ENCODE measurements around the gene UBAC1. TPM values are rescaled to one million over a fixed set of nuclear protein-coding genes. Genes with fewer than 3 reads are reported as not detected.
A peak's percentile ranks its signal among the peaks of the same experiment; 100 is the strongest.

Gene UBAC1
- total and polyA plus RNA-seq, 9 of the 15 experiments (the other 6 are each of a cell fraction or from before 2014, with no cell fraction given), result 94.0 to 399 (median 228) TPM

- no peak for TF ChIP-seq ZNF445 (CRISPR knock-in tag; IDR thresholded peaks at IDR 0.05; ENCODE audit: low read depth)
- no peak for TF ChIP-seq NUFIP1 (IDR thresholded peaks at IDR 0.05; ENCODE audit: partially characterized antibody)
- no peak for TF ChIP-seq ELF1 (tag; IDR thresholded peaks at IDR 0.05)
- TF ChIP-seq EP400 (IDR thresholded peaks at IDR 0.05), result no peak
- TF ChIP-seq ZNF274 (IDR thresholded peaks at IDR 0.05; ENCODE audit: borderline replicate concordance, low read depth, low read length), result no peak
- no peak for TF ChIP-seq NBN (IDR thresholded peaks at IDR 0.05; ENCODE audit: low read depth)
- TF ChIP-seq ZBTB1 (CRISPR knock-in tag; IDR thresholded peaks at IDR 0.05; ENCODE audit: borderline replicate concordance, low read depth), result peak; percentile 61
- no peak for TF ChIP-seq PHF20 (IDR thresholded peaks at IDR 0.05; ENCODE audit: partially characterized antibody)
- no peak for TF ChIP-seq PPARD (CRISPR knock-in tag; IDR thresholded peaks at IDR 0.05)
- TF ChIP-seq RBM17 (IDR thresholded peaks at IDR 0.05; ENCODE audit: borderline replicate concordance, low read depth, low read length), result no peak
- no peak for TF ChIP-seq PHF8 (IDR thresholded peaks at IDR 0.05; ENCODE audit: borderline replicate concordance, low read length)
- peak; percentile 95 for TF ChIP-seq NKRF (IDR thresholded peaks at IDR 0.05; ENCODE audit: borderline replicate concordance)
- peak; percentile 100 for TF ChIP-seq EHMT2 (IDR thresholded peaks at IDR 0.05)
- TF ChIP-seq ZHX1 (conservative IDR thresholded peaks at IDR 0.05; ENCODE audit: low read length), result no peak
- TF ChIP-seq ATF1 (CRISPR knock-in tag; IDR thresholded peaks at IDR 0.05), result no peak
- no peak for TF ChIP-seq ATF1 (tag; IDR thresholded peaks at IDR 0.05)
- no peak for TF ChIP-seq POLR3A (IDR thresholded peaks at IDR 0.05; ENCODE audit: borderline replicate concordance, extremely low read depth, insufficient read depth, insufficient read length)
- no peak for TF ChIP-seq CBX8 (IDR thresholded peaks at IDR 0.05; ENCODE audit: borderline replicate concordance, extremely low read depth, low read depth, low read length, poor library complexity, severe bottlenecking)
- TF ChIP-seq TAF9B (IDR thresholded peaks at IDR 0.05; ENCODE audit: partially characterized antibody), result no peak
- no peak for TF ChIP-seq PHB2 (IDR thresholded peaks at IDR 0.05; ENCODE audit: low read depth)
- TF ChIP-seq EWSR1 (IDR thresholded peaks at IDR 0.05; ENCODE audit: borderline replicate concordance, low read depth, partially characterized antibody), result no peak
- no peak for TF ChIP-seq UBTF (IDR thresholded peaks at IDR 0.05; ENCODE audit: borderline replicate concordance in 1 of 2, low read depth in 2 of 2, low read length in 2 of 2)
- TF ChIP-seq SNIP1 (IDR thresholded peaks at IDR 0.05; ENCODE audit: low read depth), result no peak
Measured at GRCh38 chr9:135971892-135972291, 10.7 kb upstream of the UBAC1 start (continued).
